Neutrophil (primary cell): ENCODE measurements around the gene SLC26A9.

Experiments used
- H3K27ac ChIP-seq: fragments of 200-600 bp; sonication (generic); 2 replicates; pipeline ENCODE4 v1.5.1; 2016; ENCODE audit warnings: mild to moderate bottlenecking, moderate library complexity
- H3K27me3 ChIP-seq: fragments of 200-600 bp; sonication (generic); 2 replicates; pipeline ENCODE4 v1.6.0; 2016; ENCODE audit warnings: mild to moderate bottlenecking
- H3K36me3 ChIP-seq: fragments of 200-600 bp; sonication (generic); 2 replicates; pipeline ENCODE4 v1.5.1; 2017
- H3K4me1 ChIP-seq, 2 experiments: fragments of 200-600 bp in 1 of 2; sonication (generic) in 1 of 2; 1 replicate in 1 of 2; 2 replicates in 1 of 2; pipeline versions ENCODE4 v1.5.1 to v1.6.1; 2013 to 2016; ENCODE audit warnings: low read depth in 1 of 2, low read length in 1 of 2, mild to moderate bottlenecking in 1 of 2, moderate library complexity in 1 of 2; ENCODE audit not compliant: control insufficient read depth in 1 of 2, insufficient read depth in 1 of 2
- H3K4me3 ChIP-seq, 2 experiments: fragments of 200-600 bp in 1 of 2; sonication (generic) in 1 of 2; 1 replicate in 1 of 2; 2 replicates in 1 of 2; pipeline ENCODE4 v1.5.1; 2013 to 2016; ENCODE audit warnings: low read depth in 1 of 2, low read length in 1 of 2, mild to moderate bottlenecking in 1 of 2, moderate library complexity in 1 of 2
- H3K9me3 ChIP-seq: fragments of 200-600 bp; sonication (generic); 2 replicates; pipeline ENCODE4 v1.5.1; 2016
- TF ChIP-seq, protein P1 (sequence below): fragments of 200-600 bp; sonication (generic); IDR thresholded peaks from 2 replicates; pipeline ENCODE4 v1.5.1; 2016; ENCODE audit warnings: antibody characterized with exemption

Gene SLC26A9

DNA sequence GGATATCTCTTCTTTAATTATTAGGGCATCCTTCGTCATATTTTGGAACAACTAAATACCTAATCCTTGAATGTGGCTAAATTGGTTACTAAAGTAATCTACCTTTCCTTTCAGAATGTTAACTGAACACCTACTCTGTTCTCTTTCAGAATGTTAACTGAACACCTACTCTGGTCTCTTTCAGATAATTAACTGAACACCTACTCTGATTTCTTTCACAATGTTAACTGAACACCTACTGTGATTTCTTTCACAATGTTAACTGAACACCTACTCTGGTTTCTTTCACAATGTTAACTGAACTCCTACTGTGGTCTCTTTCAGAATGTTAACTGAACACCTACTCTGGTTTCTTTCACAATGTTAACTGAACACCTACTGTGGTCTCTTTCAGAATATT lies 38.0 kb upstream of the SLC26A9 start:
- TF ChIP-seq, protein P1, sequence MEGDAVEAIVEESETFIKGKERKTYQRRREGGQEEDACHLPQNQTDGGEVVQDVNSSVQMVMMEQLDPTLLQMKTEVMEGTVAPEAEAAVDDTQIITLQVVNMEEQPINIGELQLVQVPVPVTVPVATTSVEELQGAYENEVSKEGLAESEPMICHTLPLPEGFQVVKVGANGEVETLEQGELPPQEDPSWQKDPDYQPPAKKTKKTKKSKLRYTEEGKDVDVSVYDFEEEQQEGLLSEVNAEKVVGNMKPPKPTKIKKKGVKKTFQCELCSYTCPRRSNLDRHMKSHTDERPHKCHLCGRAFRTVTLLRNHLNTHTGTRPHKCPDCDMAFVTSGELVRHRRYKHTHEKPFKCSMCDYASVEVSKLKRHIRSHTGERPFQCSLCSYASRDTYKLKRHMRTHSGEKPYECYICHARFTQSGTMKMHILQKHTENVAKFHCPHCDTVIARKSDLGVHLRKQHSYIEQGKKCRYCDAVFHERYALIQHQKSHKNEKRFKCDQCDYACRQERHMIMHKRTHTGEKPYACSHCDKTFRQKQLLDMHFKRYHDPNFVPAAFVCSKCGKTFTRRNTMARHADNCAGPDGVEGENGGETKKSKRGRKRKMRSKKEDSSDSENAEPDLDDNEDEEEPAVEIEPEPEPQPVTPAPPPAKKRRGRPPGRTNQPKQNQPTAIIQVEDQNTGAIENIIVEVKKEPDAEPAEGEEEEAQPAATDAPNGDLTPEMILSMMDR: no peak
- no peaks in the 10 kb centered on the region for H3K9me3 ChIP-seq
- no peaks in the 10 kb centered on the region for H3K36me3 ChIP-seq

DNA sequence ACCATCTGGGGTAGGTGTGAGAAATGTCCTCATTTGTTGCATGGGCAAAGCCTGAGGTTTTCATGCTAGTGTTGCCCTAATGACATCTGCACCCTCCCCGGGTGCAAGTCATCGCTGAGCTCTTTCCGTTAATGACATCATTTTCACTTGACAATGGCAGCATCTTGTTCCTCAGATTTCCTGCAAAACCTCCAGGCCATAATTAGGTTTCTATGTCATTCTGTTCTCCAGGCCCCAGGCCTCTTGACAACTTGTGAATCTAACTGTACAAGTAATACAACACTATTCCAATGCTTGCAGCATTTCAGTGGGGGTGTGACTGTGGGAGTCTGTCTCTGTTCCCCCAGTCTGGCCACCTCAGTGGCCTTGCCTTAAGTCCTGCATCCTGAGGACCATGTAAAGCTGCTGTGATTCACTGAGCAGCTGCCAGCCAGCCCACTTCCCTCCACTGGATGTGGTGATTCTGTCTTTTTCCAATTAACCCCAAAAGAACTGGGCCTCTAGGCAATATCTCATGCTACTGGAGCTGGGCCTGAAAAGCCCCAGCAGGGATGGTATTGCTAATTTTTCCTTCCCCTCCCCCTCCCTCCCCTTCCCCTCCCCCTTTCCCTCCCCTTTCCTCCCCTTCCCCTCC lies 37.1 kb upstream of the SLC26A9 start:
- Histone ChIP-seq H3K27me3 (no peaks in the 10 kb centered on the region), H3K27ac (no peak overlapping the region), H3K9me3 (no peaks in the 10 kb centered on the region), H3K4me1 (no peaks in the 10 kb centered on the region), H3K4me3 (no peak overlapping the region), H3K36me3 (no peaks in the 10 kb centered on the region)
- TF ChIP-seq, protein P1: no peak

More for the DNA sequence above, 38.0 kb upstream of the SLC26A9 start:
- Histone ChIP-seq H3K4me1 (no peaks in the 10 kb centered on the region), H3K27me3 (no peaks in the 10 kb centered on the region), H3K4me3 (no peak overlapping the region), H3K27ac (no peak overlapping the region)

DNA sequence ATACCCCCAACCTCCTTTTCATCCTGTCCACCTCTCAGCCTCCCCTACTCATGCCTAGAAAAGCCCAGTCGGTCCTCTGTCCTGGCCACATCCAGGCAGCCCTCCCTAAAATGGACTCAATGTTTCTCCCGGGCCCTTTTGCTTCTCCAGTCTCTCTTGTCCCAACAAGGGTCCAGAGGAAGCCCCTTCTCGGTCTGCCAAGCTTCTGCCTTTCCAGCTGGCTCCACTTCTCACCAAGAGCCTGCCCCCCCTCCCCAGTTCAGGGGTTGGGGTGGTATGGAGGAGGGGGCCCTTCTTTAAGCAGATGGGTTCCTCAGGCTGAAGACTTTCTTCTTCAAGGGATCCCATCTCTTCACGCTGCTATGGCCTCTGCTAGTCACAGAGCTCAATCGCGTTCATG lies 36.0 kb upstream of the SLC26A9 start:
- Histone ChIP-seq H3K4me3 (no peak overlapping the region), H3K27me3 (no peaks in the 10 kb centered on the region), H3K27ac (no peak overlapping the region), H3K4me1 (no peaks in the 10 kb centered on the region), H3K36me3 (no peaks in the 10 kb centered on the region), H3K9me3 (no peaks in the 10 kb centered on the region)
- TF ChIP-seq, protein P1: no peak

DNA sequence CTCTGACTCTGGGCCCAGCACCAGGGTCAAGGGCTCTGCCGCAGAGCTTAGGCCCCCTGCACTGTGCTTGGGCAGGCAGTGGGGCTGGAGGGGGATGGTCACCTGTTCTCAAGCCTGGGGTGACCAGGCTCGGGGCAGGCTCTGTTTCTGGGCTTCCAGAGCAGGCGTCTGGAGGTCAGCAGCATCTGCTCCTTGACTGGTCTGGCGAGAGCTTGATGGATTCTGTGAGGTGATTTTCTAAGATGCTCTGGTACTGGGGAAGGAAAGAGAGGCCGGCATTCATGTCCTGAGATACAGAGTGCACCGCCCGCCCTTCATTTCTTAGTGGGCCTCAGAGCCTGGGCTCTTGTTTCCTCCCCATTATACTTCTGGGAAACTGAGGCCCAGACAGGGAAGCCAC lies 35.4 kb upstream of the SLC26A9 start:
- Histone ChIP-seq H3K4me3 (no peak overlapping the region), H3K27ac (no peak overlapping the region), H3K9me3 (no peaks in the 10 kb centered on the region), H3K4me1 (no peaks in the 10 kb centered on the region), H3K27me3 (no peaks in the 10 kb centered on the region), H3K36me3 (no peaks in the 10 kb centered on the region)
- TF ChIP-seq, protein P1: no peak

DNA sequence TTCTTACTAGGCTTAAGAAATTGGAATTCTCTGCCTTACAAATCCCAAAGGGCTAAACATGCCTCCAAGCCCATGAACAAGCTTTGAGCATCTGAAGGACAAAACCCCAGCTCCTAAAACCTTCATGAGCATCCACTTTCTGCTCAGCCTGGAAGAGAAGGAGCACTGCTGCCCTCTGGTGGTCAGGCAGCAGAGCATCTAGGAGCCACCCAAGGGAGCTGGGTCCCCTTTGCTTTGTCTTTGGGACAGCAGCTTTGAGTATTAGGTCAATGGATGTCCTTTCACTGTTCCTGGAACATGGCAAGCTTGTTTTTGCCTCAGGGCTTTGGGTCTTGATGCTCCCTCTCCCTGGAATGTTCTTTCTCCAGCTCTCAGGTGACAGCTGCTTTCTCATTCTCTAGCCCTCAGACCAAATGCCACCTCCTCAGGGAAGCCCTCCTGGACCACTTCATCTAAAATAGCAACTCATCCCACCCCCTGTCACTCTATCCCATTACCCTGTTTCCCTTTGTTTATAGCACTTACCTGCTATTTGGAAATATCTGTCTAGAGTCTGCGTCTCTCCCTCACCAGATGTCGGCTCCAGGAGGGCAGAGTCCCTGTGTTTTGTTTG lies 34.3 kb upstream of the SLC26A9 start:
- Histone ChIP-seq H3K36me3 (no peaks in the 10 kb centered on the region), H3K27me3 (no peaks in the 10 kb centered on the region), H3K4me1 (no peaks in the 10 kb centered on the region), H3K27ac (no peak overlapping the region), H3K4me3 (no peak overlapping the region), H3K9me3 (no peaks in the 10 kb centered on the region)
- TF ChIP-seq, protein P1: peak; percentile 69
